ENCODE measurements around the gene UBALD1. TPM values are rescaled to one million over a fixed set of nuclear protein-coding genes. Genes with fewer than 3 reads are reported as not detected.

UBALD1 gene
- total and polyA plus RNA-seq, 2 experiments from 2014 or later = 6.1 to 25.7 TPM

DNA sequence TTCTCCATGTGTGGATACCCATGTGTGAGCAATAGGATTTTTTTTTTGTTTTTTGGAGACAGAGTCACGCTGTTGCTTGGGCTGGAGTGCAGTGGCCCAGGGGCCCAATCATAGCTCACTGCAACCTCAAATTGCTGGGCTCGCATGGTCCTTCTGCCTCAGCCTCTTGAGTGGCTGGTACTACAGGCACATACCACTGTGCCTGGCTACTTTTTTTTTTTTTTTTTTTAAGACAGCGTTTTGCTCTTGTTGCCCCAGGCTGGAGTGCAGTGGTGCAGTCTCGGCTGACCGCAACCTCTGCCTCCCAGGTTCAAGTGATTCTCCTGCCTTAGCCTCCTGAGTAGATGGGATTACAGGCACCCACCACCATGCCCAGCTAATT is 26.6 kb upstream of the UBALD1 start:
- Histone ChIP-seq H4K20me1 (ENCODE audit: insufficient read depth, poor library complexity, severe bottlenecking) (peaks cover 71% of the 10 kb centered on the region), H3K27ac (no peak overlapping the region), H3K4me1 (ENCODE audit: insufficient read depth) (no peaks in the 10 kb centered on the region), H3K4me2 (no peak overlapping the region), H3K9me3 (ENCODE audit: low read depth) (no peaks in the 10 kb centered on the region), H3K4me3 (no peak overlapping the region), H3K27me3 (no peaks in the 10 kb centered on the region), H3K9me2 (replicated peaks; ENCODE audit: insufficient read depth) (no peaks in the 10 kb centered on the region), H3K79me2 (peaks cover 100% of the 10 kb centered on the region), H2AFZ (no peak overlapping the region), H3K36me3 (replicated peaks; ENCODE audit: insufficient read depth, low read depth) (no peaks in the 10 kb centered on the region)
- 91% methylated on average over 5 of the region's 5 CpGs for WGBS (ENCODE audit: low lambda C conversion rate, missing lambda C conversion rate)
- DNase-seq (ENCODE audit: low spot score) = no peak
- TF ChIP-seq, protein P1, sequence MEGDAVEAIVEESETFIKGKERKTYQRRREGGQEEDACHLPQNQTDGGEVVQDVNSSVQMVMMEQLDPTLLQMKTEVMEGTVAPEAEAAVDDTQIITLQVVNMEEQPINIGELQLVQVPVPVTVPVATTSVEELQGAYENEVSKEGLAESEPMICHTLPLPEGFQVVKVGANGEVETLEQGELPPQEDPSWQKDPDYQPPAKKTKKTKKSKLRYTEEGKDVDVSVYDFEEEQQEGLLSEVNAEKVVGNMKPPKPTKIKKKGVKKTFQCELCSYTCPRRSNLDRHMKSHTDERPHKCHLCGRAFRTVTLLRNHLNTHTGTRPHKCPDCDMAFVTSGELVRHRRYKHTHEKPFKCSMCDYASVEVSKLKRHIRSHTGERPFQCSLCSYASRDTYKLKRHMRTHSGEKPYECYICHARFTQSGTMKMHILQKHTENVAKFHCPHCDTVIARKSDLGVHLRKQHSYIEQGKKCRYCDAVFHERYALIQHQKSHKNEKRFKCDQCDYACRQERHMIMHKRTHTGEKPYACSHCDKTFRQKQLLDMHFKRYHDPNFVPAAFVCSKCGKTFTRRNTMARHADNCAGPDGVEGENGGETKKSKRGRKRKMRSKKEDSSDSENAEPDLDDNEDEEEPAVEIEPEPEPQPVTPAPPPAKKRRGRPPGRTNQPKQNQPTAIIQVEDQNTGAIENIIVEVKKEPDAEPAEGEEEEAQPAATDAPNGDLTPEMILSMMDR (IDR thresholded peaks at IDR 0.05; ENCODE audit: poor library complexity) = no peak
- TF ChIP-seq EZH2 (IDR thresholded peaks at IDR 0.05; ENCODE audit: borderline replicate concordance) (no peak), EZH2phosphoT487 (IDR thresholded peaks at IDR 0.05; ENCODE audit: low read depth, severe bottlenecking, unreplicated experiment) (no peak)

GRCh38 chr16:4640572-4641305 is 26.1 kb upstream of the UBALD1 start:
- no peak overlapping the region for H3K4me3 ChIP-seq
- H2AFZ ChIP-seq = no peak overlapping the region
- no peaks in the 10 kb centered on the region for H3K9me2 ChIP-seq (replicated peaks; ENCODE audit: insufficient read depth)
- H3K36me3 ChIP-seq (replicated peaks; ENCODE audit: insufficient read depth, low read depth) = no peaks in the 10 kb centered on the region
- TF ChIP-seq EZH2 (IDR thresholded peaks at IDR 0.05; ENCODE audit: borderline replicate concordance) (no peak), EZH2phosphoT487 (IDR thresholded peaks at IDR 0.05; ENCODE audit: low read depth, severe bottlenecking, unreplicated experiment) (no peak)
- TF ChIP-seq, protein P1 (IDR thresholded peaks at IDR 0.05; ENCODE audit: poor library complexity) = no peak
- peaks cover 100% of the 10 kb centered on the region for H3K79me2 ChIP-seq
- no peak for DNase-seq (ENCODE audit: low spot score)
- peaks cover 76% of the 10 kb centered on the region for H4K20me1 ChIP-seq (ENCODE audit: insufficient read depth, poor library complexity, severe bottlenecking)
- H3K9me3 ChIP-seq (ENCODE audit: low read depth) = no peaks in the 10 kb centered on the region
- H3K4me2 ChIP-seq = no peak overlapping the region
- no peaks in the 10 kb centered on the region for H3K4me1 ChIP-seq (ENCODE audit: insufficient read depth)
- no peaks in the 10 kb centered on the region for H3K27me3 ChIP-seq
- whole genome bisulfite sequencing (ENCODE audit: low lambda C conversion rate, missing lambda C conversion rate) = 95% methylated on average over 19 of the region's 19 CpGs
- H3K27ac ChIP-seq = no peak overlapping the region

DNA sequence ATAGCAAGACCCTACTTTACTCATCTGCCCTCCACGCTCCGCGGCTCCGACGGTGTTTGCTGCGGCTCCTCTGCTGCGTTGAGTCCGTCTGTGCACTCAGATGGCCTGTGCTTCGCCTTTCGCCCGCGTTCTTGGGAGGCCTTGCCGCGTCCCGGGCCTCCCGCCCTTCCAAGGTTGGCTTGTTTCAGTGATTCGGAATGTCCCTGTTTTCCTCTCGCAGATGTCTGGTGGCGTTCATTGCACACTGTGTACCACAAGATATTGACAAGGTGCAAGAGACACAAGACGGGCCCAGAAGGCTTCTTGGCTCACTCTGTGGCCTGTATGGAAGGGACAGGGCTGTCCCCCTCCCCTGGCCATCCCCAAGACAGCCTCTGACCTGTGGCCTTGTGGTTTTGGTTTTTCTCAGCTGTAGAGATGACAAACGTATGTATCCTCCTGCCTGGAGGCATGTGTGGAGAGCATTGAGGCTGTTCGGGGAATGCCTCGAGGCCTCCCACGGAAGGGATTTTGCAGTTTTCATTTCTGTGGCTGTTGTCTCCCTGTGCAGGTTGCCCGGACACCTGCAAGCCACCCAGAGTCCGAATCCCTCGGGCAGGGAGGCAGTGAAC is 25.3 kb upstream of the UBALD1 start:
- H4K20me1 ChIP-seq (ENCODE audit: insufficient read depth, poor library complexity, severe bottlenecking) = peaks cover 72% of the 10 kb centered on the region
- 86% methylated on average over 27 of the region's 27 CpGs for WGBS (ENCODE audit: low lambda C conversion rate, missing lambda C conversion rate)
- DNase-seq (ENCODE audit: low spot score) = no peak
- peaks cover 100% of the 10 kb centered on the region for H3K79me2 ChIP-seq
- H3K9me3 ChIP-seq (ENCODE audit: low read depth) = no peaks in the 10 kb centered on the region
- TF ChIP-seq EZH2phosphoT487 (IDR thresholded peaks at IDR 0.05; ENCODE audit: low read depth, severe bottlenecking, unreplicated experiment) = no peak
- TF ChIP-seq EZH2 (IDR thresholded peaks at IDR 0.05; ENCODE audit: borderline replicate concordance) = no peak
- TF ChIP-seq, protein P1 (IDR thresholded peaks at IDR 0.05; ENCODE audit: poor library complexity) = no peak
- H3K36me3 ChIP-seq (replicated peaks; ENCODE audit: insufficient read depth, low read depth) = no peaks in the 10 kb centered on the region
- H3K9me2 ChIP-seq (replicated peaks; ENCODE audit: insufficient read depth) = no peaks in the 10 kb centered on the region
- no peak overlapping the region for H3K4me3 ChIP-seq
- H2AFZ ChIP-seq = no peak overlapping the region
- no peaks in the 10 kb centered on the region for H3K27me3 ChIP-seq
- no peak overlapping the region for H3K27ac ChIP-seq
- no peak overlapping the region for H3K4me2 ChIP-seq
- H3K4me1 ChIP-seq (ENCODE audit: insufficient read depth) = no peaks in the 10 kb centered on the region

Measured in hepatocyte (in vitro differentiated cells).